Activated CD4-positive, alpha-beta T cell treated with anti-CD3 and anti-CD28 coated beads for 36 hours (primary cell): Measurements from ENCODE around the gene MYO18A. TPM values are rescaled to one million over a fixed set of nuclear protein-coding genes. Genes with fewer than 3 reads are reported as not detected.
A peak's percentile ranks its signal among the peaks of the same experiment; 100 is the strongest.

Experiments used
- ATAC-seq: fragments of 200-7000 bp; cut with Tn5 transposase; one replicate; pipeline ENCODE4 v1.10.0; 2021; ENCODE audit warnings: mild to moderate bottlenecking, moderate library complexity
- CTCF ChIA-PET: fragments of 350-600 bp; sonication (Branson Sonifier 250); formaldehyde crosslinking; loops from one replicate; lab custom pipeline; 2021; ENCODE audit warnings: antibody characterized with exemption; lab: Charles Lee
- POLR2A ChIA-PET: fragments of 350-600 bp; sonication (Branson Sonifier 250); formaldehyde crosslinking; loops from one replicate; lab custom pipeline; 2021; ENCODE audit warnings: antibody characterized with exemption, inconsistent platforms; lab: Charles Lee
- DNase-seq: peaks from one replicate; pipeline ENCODE4 v3.0.0-alpha.2; 2020
- H3K27ac Mint-ChIP-seq: one replicate; pipeline ENCODE4 v1.8.0; 2021; ENCODE audit warnings: mixed read lengths
- H3K27me3 Mint-ChIP-seq: one replicate; pipeline ENCODE4 v1.8.0; 2021; ENCODE audit warnings: mixed read lengths
- H3K36me3 Mint-ChIP-seq: one replicate; pipeline ENCODE4 v1.8.0; 2021; ENCODE audit warnings: low read depth, mixed read lengths
- H3K4me1 Mint-ChIP-seq: one replicate; pipeline ENCODE4 v1.8.0; 2021; ENCODE audit warnings: mixed read lengths
- H3K4me3 Mint-ChIP-seq: one replicate; pipeline ENCODE4 v1.8.0; 2021; ENCODE audit warnings: mild to moderate bottlenecking, moderate library complexity, mixed read lengths
- H3K9me3 Mint-ChIP-seq: one replicate; pipeline ENCODE4 v1.8.0; 2021; ENCODE audit warnings: low read depth, mixed read lengths
- intact Hi-C, 2 experiments: fragments of 100-400 bp; cut with DNase I in 1 of 2; cut with micrococcal nuclease in 1 of 2; formaldehyde crosslinking; loops; one replicate each; pipeline versions ENCODE4 v1.14.2 to v1.15.1; 2022 to 2024; cut with DNase I, micrococcal nuclease
- total RNA-seq, 2 experiments: library from RNA; stranded (reverse); gene quantifications; one replicate each; pipeline ENCODE4 v1.2.3, GENCODE V29; 2021

MYO18A gene
- total RNA-seq, 2 experiments from 2014 or later = 31.9 to 38.2 TPM

- intact Hi-C loops = loop anchor here in 1 of 2 experiments (10.0 kb wide), 2 partner anchors 389 to 469 kb away; partner anchors contain the start of genes BLTP2, NEK8 and TLCD1
- H3K4me3 Mint-ChIP-seq = no peak overlapping the region
- H3K9me3 Mint-ChIP-seq = no peaks in the 10 kb centered on the region
- H3K27me3 Mint-ChIP-seq = no peaks in the 10 kb centered on the region
- peaks cover 5% of the 10 kb centered on the region for H3K4me1 Mint-ChIP-seq
- ChIA-PET POLR2A (no interaction called here), CTCF (interaction anchor here (0.6 to 4.8 kb wide), 14 partner anchors 11 to 387 kb away, joined by 3 to 94 read pairs (median 3); no protein-coding TSS in a partner anchor)
- DNase-seq (no peak), ATAC-seq (no peak)
- peaks cover 10% of the 10 kb centered on the region for H3K36me3 Mint-ChIP-seq
- H3K27ac Mint-ChIP-seq = no peak overlapping the region
Observed at GRCh38 chr17:29114141-29114540, 66.1 kb downstream of the MYO18A start.

- ChIA-PET CTCF (interaction anchor here (0.6 to 4.8 kb wide), 15 partner anchors 8 to 466 kb away, joined by 3 to 94 read pairs (median 3); no protein-coding TSS in a partner anchor), POLR2A (no interaction called here)
- H3K27ac Mint-ChIP-seq = no peak overlapping the region
- H3K4me1 Mint-ChIP-seq = peaks cover 5% of the 10 kb centered on the region
- no peaks in the 10 kb centered on the region for H3K9me3 Mint-ChIP-seq
- peaks cover 9% of the 10 kb centered on the region for H3K36me3 Mint-ChIP-seq
- DNase-seq (no peak), ATAC-seq (no peak)
- intact Hi-C loops = loop anchor here in 1 of 2 experiments (10.0 kb wide), 2 partner anchors 389 to 469 kb away; partner anchors contain the start of genes BLTP2, NEK8 and TLCD1
- H3K27me3 Mint-ChIP-seq = no peaks in the 10 kb centered on the region
- no peak overlapping the region for H3K4me3 Mint-ChIP-seq
Observed at GRCh38 chr17:29113334-29113733, 66.9 kb downstream of the MYO18A start.

DNA sequence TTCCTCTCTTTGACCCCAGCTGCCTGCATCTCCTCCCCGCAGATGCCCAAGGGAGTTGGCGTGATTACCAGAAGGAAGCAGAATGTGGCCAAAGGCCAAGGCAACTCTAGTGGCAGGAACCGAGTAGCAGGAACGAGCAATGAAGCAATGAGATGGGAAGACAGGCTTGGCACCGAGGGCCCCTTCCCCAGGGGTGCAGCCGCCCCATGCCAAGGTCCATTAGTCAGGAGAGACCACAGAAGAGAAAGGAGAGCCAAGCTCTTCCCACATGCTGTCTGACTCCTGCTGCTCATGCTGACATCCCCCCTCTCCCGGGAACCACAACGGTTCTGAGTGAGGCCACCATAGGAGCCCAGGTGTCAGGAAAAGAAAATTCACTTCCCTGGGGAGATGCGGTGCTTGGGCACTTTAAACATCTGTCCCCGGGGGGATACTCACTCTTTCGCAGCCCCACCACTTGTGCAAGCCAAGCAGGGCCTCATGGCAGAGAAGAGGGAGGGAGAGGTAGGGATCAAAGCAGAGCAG lies 67.4 kb downstream of the MYO18A start:
- POLR2A ChIA-PET = no interaction called here
- Mint-ChIP-seq H3K9me3 (no peaks in the 10 kb centered on the region), H3K27ac (no peak overlapping the region), H3K27me3 (no peaks in the 10 kb centered on the region), H3K4me1 (peaks cover 5% of the 10 kb centered on the region), H3K4me3 (no peak overlapping the region), H3K36me3 (peaks cover 9% of the 10 kb centered on the region)
- DNase-seq (no peak), ATAC-seq (no peak)
- intact Hi-C loops = loop anchor here (1.0 to 10.0 kb wide), 3 partner anchors 148 to 468 kb away; partner anchors contain the start of genes BLTP2 (in 1 of the 2), NEK8 (in 1 of the 2) and TLCD1 (in 1 of the 2)
- CTCF ChIA-PET = interaction anchor here (0.6 to 4.8 kb wide), 17 partner anchors 9 to 349 kb away, joined by 3 to 94 read pairs (median 3); no protein-coding TSS in a partner anchor

- ATAC-seq = peak; percentile 86
- ChIA-PET POLR2A (interaction anchor here (0.5 to 1.0 kb wide), 2 partner anchors 146 to 418 kb away, joined by 4 read pairs; no protein-coding TSS in a partner anchor), CTCF (interaction anchor here (0.6 to 4.0 kb wide), 20 partner anchors 9 to 421 kb away, joined by 3 to 94 read pairs (median 4); partner anchors contain the start of gene TLCD1)
- peak; percentile 86 for DNase-seq
- Mint-ChIP-seq H3K27me3 (no peaks in the 10 kb centered on the region), H3K9me3 (no peaks in the 10 kb centered on the region), H3K27ac (no peak overlapping the region), H3K4me3 (no peak overlapping the region), H3K4me1 (peaks cover 3% of the 10 kb centered on the region), H3K36me3 (peaks cover 9% of the 10 kb centered on the region)
- intact Hi-C loops = loop anchor here (1.0 to 10.0 kb wide), 3 partner anchors 147 to 467 kb away; partner anchors contain the start of genes BLTP2 (in 1 of the 2), NEK8 (in 1 of the 2) and TLCD1 (in 1 of the 2)
Observed at GRCh38 chr17:29111816-29112499, 68.2 kb downstream of the MYO18A start.

- ATAC-seq = no peak
- no peaks in the 10 kb centered on the region for H3K4me1 Mint-ChIP-seq
- peaks cover 16% of the 10 kb centered on the region for H3K36me3 Mint-ChIP-seq
- no peak for DNase-seq
- H3K4me3 Mint-ChIP-seq = no peak overlapping the region
- POLR2A ChIA-PET = no interaction called here
- H3K27me3 Mint-ChIP-seq = no peaks in the 10 kb centered on the region
- intact Hi-C loops = loop anchor here in 1 of 2 experiments (10.0 kb wide), 2 partner anchors 386 to 466 kb away; partner anchors contain the start of genes BLTP2, NEK8 and TLCD1
- no peaks in the 10 kb centered on the region for H3K9me3 Mint-ChIP-seq
- CTCF ChIA-PET = interaction anchor here (1.0 to 3.6 kb wide), 5 partner anchors 18 to 158 kb away, joined by 4 to 27 read pairs (median 5); no protein-coding TSS in a partner anchor
- no peak overlapping the region for H3K27ac Mint-ChIP-seq
Observed at GRCh38 chr17:29110372-29110757, 69.8 kb downstream of the MYO18A start.

DNA sequence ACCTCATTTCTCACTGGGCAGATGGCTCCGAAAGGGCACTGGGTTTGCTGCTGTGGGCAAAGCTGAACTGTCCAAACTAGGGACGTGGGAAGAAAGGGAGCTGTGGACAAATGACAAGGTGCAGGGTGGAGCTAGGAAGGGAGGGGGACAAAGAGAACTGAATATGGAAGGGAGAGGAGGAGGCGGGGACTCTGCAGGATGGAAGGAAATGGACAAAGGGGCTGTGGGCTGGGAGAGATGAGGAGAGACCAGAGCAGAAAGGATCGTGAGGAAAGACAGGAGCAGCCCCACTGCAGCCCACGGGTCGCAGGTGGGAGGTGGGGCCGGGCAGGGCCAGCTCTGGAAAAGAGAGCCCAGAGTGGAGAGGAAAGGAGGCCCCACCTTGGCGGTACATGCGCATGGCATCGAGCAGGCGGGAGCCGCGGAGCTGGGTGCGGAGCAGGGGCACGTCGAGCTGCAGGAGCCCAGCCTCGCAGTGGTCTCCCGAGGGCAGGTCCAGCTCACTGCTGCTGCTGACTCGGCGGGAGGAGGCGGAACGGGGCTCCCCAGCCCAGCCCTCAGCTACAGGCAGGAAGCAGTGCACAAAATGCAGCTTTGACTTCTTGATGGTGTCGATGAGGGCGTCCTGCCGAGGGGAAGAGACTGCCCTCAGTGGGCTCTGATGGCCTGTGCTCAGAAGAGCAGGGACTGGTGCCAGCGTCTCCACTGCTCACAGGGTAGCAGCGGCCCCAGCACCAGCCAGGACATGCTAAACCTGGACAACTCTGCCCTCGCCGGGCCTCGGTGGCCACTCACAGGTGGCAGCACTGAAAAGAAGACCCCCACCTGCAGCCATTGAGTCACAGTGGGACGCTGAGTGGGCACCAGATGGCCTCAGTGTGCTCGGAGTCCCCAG lies 70.5 kb downstream of the MYO18A start:
- Mint-ChIP-seq H3K27ac (no peak overlapping the region), H3K4me3 (no peak overlapping the region), H3K4me1 (no peaks in the 10 kb centered on the region), H3K9me3 (no peaks in the 10 kb centered on the region), H3K27me3 (no peaks in the 10 kb centered on the region), H3K36me3 (peaks cover 16% of the 10 kb centered on the region)
- no peak for DNase-seq
- ChIA-PET CTCF (interaction anchor here (0.9 to 3.6 kb wide), 7 partner anchors 9 to 157 kb away, joined by 3 to 27 read pairs (median 4); no protein-coding TSS in a partner anchor), POLR2A (interaction anchor here (0.6 kb wide), 1 partner anchor 23 kb away, joined by 6 read pairs; no protein-coding TSS in a partner anchor)
- no peak for ATAC-seq
- intact Hi-C loops = loop anchor here in 1 of 2 experiments (10.0 kb wide), 2 partner anchors 385 to 465 kb away; partner anchors contain the start of genes BLTP2, NEK8 and TLCD1

GRCh38 chr17:29108823-29109476 lies 71.2 kb downstream of the MYO18A start:
- DNase-seq (no peak), ATAC-seq (no peak)
- H3K27me3 Mint-ChIP-seq = no peaks in the 10 kb centered on the region
- intact Hi-C loops = no loop called here
- POLR2A ChIA-PET = interaction anchor here (0.6 kb wide), 1 partner anchor 22 kb away, joined by 6 read pairs; no protein-coding TSS in a partner anchor
- H3K4me1 Mint-ChIP-seq = no peaks in the 10 kb centered on the region
- no peak overlapping the region for H3K4me3 Mint-ChIP-seq
- no peak overlapping the region for H3K27ac Mint-ChIP-seq
- peaks cover 16% of the 10 kb centered on the region for H3K36me3 Mint-ChIP-seq
- no peaks in the 10 kb centered on the region for H3K9me3 Mint-ChIP-seq
- CTCF ChIA-PET = interaction anchor here (0.7 to 3.6 kb wide), 7 partner anchors 8 to 144 kb away, joined by 3 to 27 read pairs (median 4); no protein-coding TSS in a partner anchor

GRCh38 chr17:29107933-29108822 lies 72.0 kb downstream of the MYO18A start:
- POLR2A ChIA-PET = interaction anchor here (0.6 kb wide), 1 partner anchor 9 kb away, joined by 3 read pairs; no protein-coding TSS in a partner anchor
- H3K27me3 Mint-ChIP-seq = no peaks in the 10 kb centered on the region
- CTCF ChIA-PET = interaction anchor here (0.7 to 3.6 kb wide), 6 partner anchors 8 to 143 kb away, joined by 3 to 27 read pairs (median 4); no protein-coding TSS in a partner anchor
- H3K4me1 Mint-ChIP-seq = no peaks in the 10 kb centered on the region
- ATAC-seq = no peak
- no peak overlapping the region for H3K27ac Mint-ChIP-seq
- no peak for DNase-seq
- intact Hi-C loops = no loop called here
- no peaks in the 10 kb centered on the region for H3K9me3 Mint-ChIP-seq
- no peak overlapping the region for H3K4me3 Mint-ChIP-seq
- peaks cover 19% of the 10 kb centered on the region for H3K36me3 Mint-ChIP-seq

DNA sequence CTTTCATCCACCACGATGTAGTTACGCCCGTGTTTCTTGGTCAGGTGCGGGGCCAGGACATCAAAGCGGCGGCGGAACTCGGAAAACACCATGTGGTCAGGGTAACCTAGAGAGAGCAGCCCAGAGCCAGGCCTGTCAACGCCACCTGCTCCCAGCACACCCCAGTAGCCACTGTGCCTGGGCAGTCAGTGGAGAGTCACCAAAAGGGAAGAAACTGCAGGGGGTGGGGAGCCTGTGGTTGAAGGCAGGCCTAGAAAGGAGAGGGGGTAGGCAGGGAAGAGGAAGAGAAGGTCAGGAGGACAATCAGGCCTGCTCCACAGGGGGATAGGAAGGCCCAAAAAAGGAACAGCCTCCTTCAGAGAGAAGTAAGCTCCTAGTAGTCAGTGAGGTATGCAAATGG lies 73.1 kb downstream of the MYO18A start:
- ChIA-PET POLR2A (no interaction called here), CTCF (interaction anchor here (0.6 to 3.6 kb wide), 5 partner anchors 10 to 195 kb away, joined by 3 to 27 read pairs (median 4); no protein-coding TSS in a partner anchor)
- Mint-ChIP-seq H3K27me3 (no peaks in the 10 kb centered on the region), H3K9me3 (no peaks in the 10 kb centered on the region), H3K4me3 (no peak overlapping the region), H3K36me3 (peaks cover 19% of the 10 kb centered on the region), H3K4me1 (no peaks in the 10 kb centered on the region), H3K27ac (no peak overlapping the region)
- intact Hi-C loops = no loop called here
- no peak for DNase-seq
- ATAC-seq = no peak
